K562 (cell line): Measurements from ENCODE around the gene ANKRD44. TPM values are rescaled to one million over a fixed set of nuclear protein-coding genes. Genes with fewer than 3 reads are reported as not detected.

Experiments used
- ADNP ChIP-seq: fragments of 200-800 bp; sonication (Bioruptor generic); IDR thresholded peaks from 2 replicates; pipeline ENCODE4 v1.6.1; 2016; ENCODE audit warnings: missing genetic modification characterization, missing compliant biosample characterization
- CBFA2T2 ChIP-seq: fragments of 450-650 bp; conservative IDR thresholded peaks from 2 replicates; pipeline ENCODE4 v1.6.1; 2017; ENCODE audit warnings: mild to moderate bottlenecking
- CC2D1A ChIP-seq: fragments of 450-650 bp; IDR thresholded peaks from 2 replicates; pipeline ENCODE4 v1.6.1; 2017; ENCODE audit warnings: mild to moderate bottlenecking
- E2F3 ChIP-seq: fragments of 250-450 bp; sonication (Bioruptor Pico); IDR thresholded peaks from 2 replicates; pipeline ENCODE4 v1.4.0; 2020; ENCODE audit warnings: mild to moderate bottlenecking
- FOXJ2 ChIP-seq: fragments of 200-800 bp; sonication (Bioruptor generic); IDR thresholded peaks from 2 replicates; pipeline ENCODE4 v1.6.1; 2016; ENCODE audit warnings: missing genetic modification characterization, missing compliant biosample characterization
- RBM22 ChIP-seq: fragments of 200-400 bp; formaldehyde crosslinking; IDR thresholded peaks from 2 replicates; pipeline ENCODE4 v1.6.1; 2018; ENCODE audit warnings: low read length, low read depth; ENCODE audit not compliant: poor library complexity, severe bottlenecking
- SFPQ ChIP-seq: fragments of 200-400 bp; formaldehyde crosslinking; IDR thresholded peaks from 2 replicates; pipeline ENCODE4 v1.6.1; 2017; ENCODE audit warnings: mild to moderate bottlenecking, low read depth, low read length, moderate library complexity
- SNIP1 ChIP-seq: fragments of 450-650 bp; IDR thresholded peaks from 2 replicates; pipeline ENCODE4 v1.7.1; 2017; ENCODE audit warnings: low read depth, mild to moderate bottlenecking
- ZNF431 ChIP-seq: sonication (generic); formaldehyde crosslinking; IDR thresholded peaks from 2 replicates; pipeline ENCODE4 v1.8.0; 2022; ENCODE audit warnings: mild to moderate bottlenecking, missing genetic modification reagents
- ZNF589 ChIP-seq: fragments of 200-800 bp; sonication (Bioruptor generic); IDR thresholded peaks from 2 replicates; pipeline ENCODE4 v1.6.1; 2016; ENCODE audit warnings: low read depth, missing genetic modification characterization, missing compliant biosample characterization
- polyA plus RNA-seq, 8 experiments: library from polyadenylated mRNA; depleted of rRNA in 4 of 8; stranded (reverse) in 5 of 8; unstranded in 3 of 8; fragments of >200 nt; fragmentation: Nextera tagmentation in 2 of 8; fragmentation: Illumina TruSeq in 1 of 8; extraction: Ambion mirVana in 2 of 8; extraction: Trizol in 1 of 8; gene quantifications; 2 replicates each; pipeline versions ENCODE4 v1.2.1 to v1.2.3, GENCODE V29; 2011 to 2014; ENCODE audit warnings: inconsistent platforms in 1 of 8, missing spikeins in 1 of 8
- total RNA-seq, 7 experiments: library from RNA; depleted of rRNA in 6 of 7; stranded (reverse); fragments of >200 nt in 6 of 7; fragmentation: Illumina TruSeq in 2 of 7; extraction: Trizol in 2 of 7; gene quantifications; 2 replicates each; pipeline versions ENCODE4 v1.2.1 to v1.2.3, GENCODE V29; 2011 to 2021; ENCODE audit warnings: low replicate concordance in 1 of 7
- TF ChIP-seq, protein P1 (sequence below): fragments of 450-650 bp; IDR thresholded peaks from 2 replicates; pipeline ENCODE4 v1.7.0; 2016; ENCODE audit warnings: borderline replicate concordance

Gene ANKRD44
- total and polyA plus RNA-seq, 9 of the 15 experiments (the other 6 are each of a cell fraction or from before 2014, with no cell fraction given): 0.03 to 0.64 (median 0.07) TPM; not detected in 3

GRCh38 chr2:197273485-197273884 lies 37.1 kb downstream of the ANKRD44 start (continued):
- TF ChIP-seq SNIP1 (no peak), ZNF431 (CRISPR knock-in tag) (no peak), CBFA2T2 (no peak), RBM22 (no peak), CC2D1A (no peak), ADNP (no peak), ZNF589 (CRISPR knock-in tag) (no peak), FOXJ2 (tag) (no peak), SFPQ (no peak), E2F3 (no peak)
- TF ChIP-seq, protein P1, sequence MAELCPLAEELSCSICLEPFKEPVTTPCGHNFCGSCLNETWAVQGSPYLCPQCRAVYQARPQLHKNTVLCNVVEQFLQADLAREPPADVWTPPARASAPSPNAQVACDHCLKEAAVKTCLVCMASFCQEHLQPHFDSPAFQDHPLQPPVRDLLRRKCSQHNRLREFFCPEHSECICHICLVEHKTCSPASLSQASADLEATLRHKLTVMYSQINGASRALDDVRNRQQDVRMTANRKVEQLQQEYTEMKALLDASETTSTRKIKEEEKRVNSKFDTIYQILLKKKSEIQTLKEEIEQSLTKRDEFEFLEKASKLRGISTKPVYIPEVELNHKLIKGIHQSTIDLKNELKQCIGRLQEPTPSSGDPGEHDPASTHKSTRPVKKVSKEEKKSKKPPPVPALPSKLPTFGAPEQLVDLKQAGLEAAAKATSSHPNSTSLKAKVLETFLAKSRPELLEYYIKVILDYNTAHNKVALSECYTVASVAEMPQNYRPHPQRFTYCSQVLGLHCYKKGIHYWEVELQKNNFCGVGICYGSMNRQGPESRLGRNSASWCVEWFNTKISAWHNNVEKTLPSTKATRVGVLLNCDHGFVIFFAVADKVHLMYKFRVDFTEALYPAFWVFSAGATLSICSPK: no peak
